GM18520 (cell line): ENCODE measurements around the gene FARS2.
"Not testable (repeated sequence)": the region's sequence is repeated elsewhere in the genome, so short reads cannot be mapped to it uniquely, and the experiment has no call there.

Experiments used
- ATAC-seq: cut with Tn5 transposase; IDR thresholded peaks from one replicate; pipeline ENCODE4 v1.9.1; 2021; ENCODE audit not compliant: unreplicated experiment

The FARS2 gene

DNA sequence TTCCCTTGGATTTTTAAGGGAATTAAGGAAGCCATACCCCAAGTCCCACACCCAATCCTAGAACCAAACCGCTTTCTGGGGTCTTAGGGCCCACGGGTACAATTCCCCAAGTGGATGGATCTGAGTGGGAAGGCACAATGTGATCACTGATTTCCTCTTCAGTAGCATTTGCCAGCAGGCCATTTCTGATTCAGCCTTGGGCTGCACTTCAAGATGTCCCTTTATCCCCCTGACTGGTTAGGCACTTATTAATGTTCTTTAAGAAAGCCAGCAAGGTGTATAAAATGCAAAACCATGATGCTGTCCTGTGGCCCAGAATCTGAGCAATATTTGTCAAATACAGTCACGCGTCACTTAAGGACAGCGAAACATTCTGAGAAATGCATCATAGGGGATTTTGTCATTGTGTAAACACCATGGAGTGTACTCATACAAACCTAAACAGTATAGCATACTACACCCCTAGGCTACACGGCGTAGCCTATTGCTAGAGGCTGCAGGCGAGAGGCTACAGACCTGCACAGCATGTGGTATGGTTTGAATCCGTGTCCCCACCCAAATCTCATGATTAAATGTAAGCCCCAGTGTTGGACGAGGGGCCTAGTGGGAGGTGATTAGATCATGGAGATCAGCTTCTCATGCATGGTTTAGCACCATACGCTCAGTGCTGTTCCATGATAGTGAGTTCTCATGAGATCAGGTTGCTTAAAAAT is 511.3 kb downstream of the FARS2 start:
- no peak for ATAC-seq

DNA sequence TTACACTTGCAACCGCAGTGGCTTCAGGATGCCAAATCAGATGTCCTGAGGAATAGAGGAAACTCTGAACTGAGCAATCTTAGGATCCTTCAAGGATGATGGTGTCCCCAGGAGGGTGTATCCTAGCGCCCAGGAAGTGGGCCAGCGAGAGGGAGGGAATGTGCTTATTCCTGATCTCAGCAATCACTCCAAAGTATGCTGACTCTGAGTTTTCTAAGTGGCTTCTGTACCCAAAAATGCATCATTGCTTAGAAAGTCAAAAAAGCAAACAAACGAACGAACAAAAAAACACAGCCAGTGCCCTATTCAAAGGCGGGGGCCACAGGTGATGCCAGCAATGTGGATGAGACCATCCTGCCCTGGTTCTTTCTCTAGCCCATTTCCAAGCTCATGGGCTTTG is 514.8 kb downstream of the FARS2 start:
- no peak for ATAC-seq

DNA sequence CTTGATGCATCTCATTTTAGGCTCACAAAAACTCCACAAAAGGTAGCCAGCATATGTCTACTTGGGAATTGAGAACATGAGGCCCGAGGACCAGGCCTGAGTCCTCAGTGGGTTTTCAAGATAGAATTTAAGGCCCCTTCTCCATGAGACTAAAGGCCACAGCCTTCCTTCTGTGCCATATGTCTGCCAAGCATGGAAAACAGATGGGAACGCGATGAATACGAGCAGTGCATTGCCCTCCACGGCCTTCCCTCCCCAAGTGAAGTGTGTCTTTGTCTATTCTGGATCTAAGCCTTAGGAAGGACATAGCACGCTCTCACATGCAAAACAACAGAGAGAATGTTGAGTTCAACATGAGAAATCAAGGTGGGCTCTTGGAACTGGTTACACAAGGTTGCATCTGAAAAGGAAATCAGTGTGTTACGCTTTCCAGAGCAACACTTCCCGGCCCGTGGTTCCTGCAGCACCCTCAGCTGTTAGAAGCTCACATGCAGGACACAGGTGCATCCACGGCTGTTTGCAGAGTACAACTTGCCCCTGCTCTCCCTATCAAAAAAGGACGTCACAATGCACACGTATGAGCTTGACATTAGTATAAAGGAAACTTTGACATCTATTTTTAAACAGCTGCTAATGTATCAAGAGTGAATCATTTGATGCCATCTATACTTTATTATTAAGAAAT is 515.5 kb downstream of the FARS2 start:
- ATAC-seq: no peak

- peak; percentile 88 for ATAC-seq
Measured at GRCh38 chr6:5778317-5778857, 517.1 kb downstream of the FARS2 start.

DNA sequence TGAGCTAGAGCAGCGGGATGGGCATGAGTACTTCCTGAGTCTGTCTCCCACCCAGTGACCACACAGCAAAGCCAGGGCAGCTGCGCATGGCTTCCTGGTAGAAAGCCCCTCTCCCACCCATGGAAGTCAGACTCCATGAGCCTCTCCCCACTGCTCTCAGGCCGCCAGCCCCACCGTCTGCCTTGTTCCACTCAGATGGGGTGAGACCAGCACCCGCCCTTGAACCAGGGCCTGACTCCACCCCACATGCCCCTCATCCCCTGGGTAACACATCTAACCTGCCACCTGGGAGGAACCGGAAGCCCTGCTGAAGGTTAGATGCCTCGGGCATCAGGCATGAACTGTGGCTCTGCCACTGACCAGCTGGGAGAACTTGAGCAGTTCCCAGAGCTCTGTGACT is 517.6 kb downstream of the FARS2 start:
- no peak for ATAC-seq

DNA sequence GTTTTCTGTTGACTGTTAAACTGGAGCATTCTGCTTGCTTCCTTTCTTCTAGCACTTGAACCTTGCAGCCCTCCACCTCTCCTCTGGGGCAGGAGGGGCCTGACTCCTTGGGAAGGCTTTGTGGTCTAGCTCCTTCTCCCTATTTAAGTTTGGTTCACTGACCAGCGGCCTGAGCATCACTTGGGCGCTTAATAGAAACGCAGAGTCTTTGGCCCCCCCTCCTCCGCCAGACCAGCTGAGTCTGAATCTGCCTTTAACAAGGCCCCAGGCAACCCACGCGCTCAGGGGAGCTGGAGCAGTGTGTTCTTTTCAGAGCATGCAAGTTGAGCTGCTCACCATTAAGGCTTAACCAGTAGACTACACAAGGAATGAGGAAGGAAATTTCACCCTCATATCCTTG is 519.7 kb downstream of the FARS2 start:
- no peak for ATAC-seq

GRCh38 chr6:5781966-5782556 is 520.7 kb downstream of the FARS2 start:
- no peak for ATAC-seq

DNA sequence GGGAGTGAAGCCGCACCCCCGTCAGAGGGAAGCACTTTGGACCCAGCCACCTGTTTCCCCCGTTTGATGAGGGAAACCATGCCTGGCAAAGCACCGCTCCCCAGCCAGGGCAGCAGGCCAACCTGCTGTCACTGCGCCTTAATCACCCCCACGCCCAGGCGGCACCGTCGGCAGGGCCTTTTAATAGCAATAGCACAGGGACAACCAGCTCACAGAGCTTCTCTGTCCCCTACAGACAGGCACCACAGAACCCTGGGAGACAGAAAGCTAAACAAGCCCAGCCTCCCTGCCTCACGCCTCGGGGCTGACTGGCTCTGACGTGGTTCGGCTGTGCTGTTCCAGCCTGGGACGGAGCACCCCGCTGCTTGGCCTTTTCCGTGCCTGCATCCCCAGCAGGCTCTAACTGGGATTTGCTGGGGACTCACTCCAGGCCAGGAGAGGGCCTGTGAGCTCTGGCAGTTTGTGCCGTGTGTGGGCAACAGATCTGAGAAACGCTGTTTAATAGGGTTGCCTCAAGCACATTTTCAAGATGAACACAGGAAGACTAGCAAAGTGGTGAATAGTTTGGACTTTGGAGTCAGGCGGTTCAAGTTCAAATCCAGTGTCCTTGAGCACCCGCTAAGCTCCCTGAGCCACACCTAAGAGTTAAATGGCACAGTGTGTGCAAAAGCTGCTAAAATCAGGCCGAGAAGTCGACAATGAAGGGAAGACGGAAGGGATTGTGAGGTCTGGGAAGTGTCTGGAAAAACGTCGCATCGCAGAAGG is 521.7 kb downstream of the FARS2 start:
- no peak for ATAC-seq

DNA sequence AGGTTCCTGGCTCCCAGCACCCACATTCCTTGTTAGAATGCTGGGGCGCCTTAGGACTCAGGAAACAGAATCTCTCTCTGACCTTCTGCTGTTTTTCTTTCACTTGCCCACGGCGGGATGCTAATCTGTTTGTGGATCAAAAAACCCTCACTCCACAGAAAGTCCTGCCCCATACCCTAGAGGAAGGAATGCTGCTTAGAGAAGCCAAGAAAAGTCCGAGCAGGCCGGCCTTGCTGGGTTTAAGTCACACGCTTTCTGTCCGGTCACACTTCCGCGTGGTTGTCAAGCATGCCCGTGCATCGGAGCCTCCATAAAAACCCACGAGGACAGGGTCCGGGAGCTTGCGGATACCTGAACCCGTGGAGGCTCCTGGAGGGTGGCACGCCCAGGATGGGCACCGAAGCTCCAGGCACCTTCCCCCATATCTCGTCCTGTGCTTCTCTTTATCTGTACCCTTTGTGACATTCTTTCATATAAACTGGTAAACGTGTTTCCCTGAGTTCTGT is 522.3 kb downstream of the FARS2 start:
- ATAC-seq: no peak

GRCh38 chr6:5785249-5785648 is 523.9 kb downstream of the FARS2 start:
- ATAC-seq: no peak

- ATAC-seq: no peak
Measured at GRCh38 chr6:5786321-5786968, 525.1 kb downstream of the FARS2 start.

DNA sequence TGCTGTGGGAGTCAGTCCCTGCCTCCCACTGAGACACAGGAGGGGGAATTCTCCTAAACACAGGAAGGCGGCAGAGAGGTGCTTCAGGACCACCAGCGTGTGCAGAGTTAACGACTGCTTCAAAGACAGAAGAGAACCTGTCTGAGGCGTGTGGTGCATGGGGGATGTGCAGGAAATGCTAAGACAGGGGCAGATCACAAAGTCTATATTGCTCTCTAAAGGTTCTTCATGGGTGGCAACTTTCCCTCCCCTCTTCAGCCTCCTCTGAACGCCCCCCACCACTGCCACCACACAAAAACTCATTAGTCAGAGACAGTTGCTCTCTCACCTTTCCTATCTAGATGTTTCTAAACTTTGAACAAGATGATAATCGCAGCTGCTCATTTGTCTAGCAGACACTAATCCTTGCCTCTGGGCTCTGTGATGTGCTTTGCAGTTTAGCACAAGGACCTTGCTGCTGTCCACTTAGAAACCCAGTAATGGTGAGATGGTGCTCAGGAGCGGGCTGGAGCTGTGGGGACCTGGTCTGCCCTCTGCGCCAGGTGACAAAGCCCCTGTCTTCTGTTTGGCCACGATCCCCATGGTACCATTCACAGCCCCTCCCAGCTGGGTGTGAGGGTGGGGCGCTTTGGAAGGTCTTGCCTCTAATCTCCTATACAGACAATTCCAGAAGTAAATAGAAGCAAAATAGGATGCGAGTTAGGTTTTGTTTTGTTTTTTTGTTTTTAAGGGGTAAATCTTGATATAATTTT is 525.8 kb downstream of the FARS2 start:
- no peak for ATAC-seq

DNA sequence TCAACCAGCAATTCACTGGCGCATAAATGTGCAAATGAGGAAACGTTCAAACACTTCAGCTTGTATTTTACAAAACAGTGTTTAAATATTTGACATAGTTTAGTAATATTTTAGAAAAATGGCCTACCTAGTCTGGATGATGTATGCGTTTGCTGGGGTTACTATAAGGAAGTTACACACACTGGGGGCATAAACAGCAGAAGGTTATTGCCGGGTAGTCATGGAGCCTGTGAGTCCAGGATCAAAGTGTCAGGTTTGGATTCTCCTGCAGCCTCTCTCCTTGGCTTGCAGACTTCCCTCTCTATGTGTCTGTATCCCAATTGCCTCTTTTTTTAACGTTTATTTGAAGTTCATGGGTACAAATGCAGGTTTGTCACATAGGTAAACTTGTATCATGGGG is 528.1 kb downstream of the FARS2 start:
- not testable (repeated sequence) for ATAC-seq

- not testable (repeated sequence) for ATAC-seq
Measured at GRCh38 chr6:5796555-5796954, 535.2 kb downstream of the FARS2 start.

DNA sequence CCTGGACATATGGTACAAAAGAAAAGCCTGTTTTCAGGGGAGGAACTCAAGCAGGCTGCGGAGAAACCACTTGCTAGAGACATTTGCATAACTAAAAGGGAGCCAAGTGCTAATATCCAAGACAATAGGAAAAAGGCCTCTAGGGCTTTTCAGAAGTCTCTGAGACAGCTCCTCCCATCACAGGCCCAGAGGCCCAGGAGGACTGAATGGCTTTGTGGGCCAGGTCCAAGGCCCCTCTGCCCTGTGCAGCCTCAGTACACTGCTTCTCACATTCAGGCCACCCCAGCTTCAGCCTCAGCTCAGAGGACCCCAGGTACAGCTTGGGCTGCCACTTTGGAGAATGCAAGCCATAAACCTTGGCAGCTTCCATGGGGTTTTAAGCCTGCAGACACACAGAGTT is 545.1 kb downstream of the FARS2 start:
- ATAC-seq: not testable (repeated sequence)

GRCh38 chr6:5809450-5809849 is 548.1 kb downstream of the FARS2 start:
- ATAC-seq: no peak

DNA sequence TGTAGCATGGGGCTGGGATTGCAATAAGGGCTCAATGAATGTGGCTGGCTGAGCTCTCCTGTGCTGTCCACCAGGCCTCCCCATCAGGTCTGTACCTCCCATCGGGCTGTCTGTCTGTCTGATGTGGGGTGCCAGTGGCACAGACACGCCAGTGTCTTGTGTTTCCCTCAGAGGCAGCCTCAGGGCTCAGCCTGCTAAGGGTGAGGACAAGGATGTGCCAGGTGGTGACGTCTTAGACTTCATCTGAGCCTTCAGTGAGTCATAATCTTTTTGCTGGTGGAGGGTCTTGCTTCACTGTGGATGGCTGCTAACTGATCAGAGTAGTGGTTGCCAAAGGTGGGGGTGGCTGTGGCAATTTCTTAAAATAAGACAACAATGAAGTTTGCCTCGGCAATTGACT is 550.7 kb downstream of the FARS2 start:
- ATAC-seq: no peak

- ATAC-seq: no peak
Measured at GRCh38 chr6:5813625-5814027, 552.3 kb downstream of the FARS2 start.

GRCh38 chr6:5814116-5814515 is 552.8 kb downstream of the FARS2 start:
- ATAC-seq: no peak

GRCh38 chr6:5814901-5815300 is 553.6 kb downstream of the FARS2 start:
- ATAC-seq: no peak
